Measurements from ENCODE around the gene CYP2U1. TPM values are rescaled to one million over a fixed set of nuclear protein-coding genes. Genes with fewer than 3 reads are reported as not detected.

CYP2U1 gene
- total and polyA plus RNA-seq, 8 donors = 0.58 to 10.7 (median 3.1) TPM

DNA sequence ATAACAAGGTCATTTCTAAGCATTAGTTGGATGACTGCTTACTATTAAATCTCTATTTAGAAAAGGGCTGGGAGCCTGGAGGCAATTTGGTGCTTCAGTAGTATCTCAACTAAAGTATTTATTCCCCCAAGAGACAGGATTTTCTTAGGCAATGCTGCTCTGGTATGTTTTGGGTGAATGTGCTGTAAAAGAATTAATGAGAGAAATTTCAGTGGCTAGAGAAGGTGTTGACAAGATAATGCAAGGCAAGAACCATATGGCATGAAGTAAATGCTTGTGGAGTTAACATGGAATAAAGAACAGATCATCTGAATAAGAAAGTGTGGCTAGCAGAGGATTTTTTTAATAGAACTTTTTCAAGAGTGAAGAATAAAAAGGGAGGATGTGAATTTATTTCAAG is 3.9 kb downstream of the CYP2U1 start:
- H3K36me3 ChIP-seq = peaks cover 0 to 8% (median 0%) of the 10 kb centered on the region in 4 donors
- intact Hi-C loops (cut with DNase I; ENCODE audit: low total_unique reads) = no loop called here
- H3K4me3 ChIP-seq = no peak overlapping the region
- H3K4me1 ChIP-seq = peaks cover 6 to 23% (median 21%) of the 10 kb centered on the region in 4 donors
- TF ChIP-seq POLR2AphosphoS5 (IDR thresholded peaks at IDR 0.05) (no peak), POLR2A (IDR thresholded peaks at IDR 0.05) (no peak), EP300 (IDR thresholded peaks at IDR 0.05) (no peak)
- TF ChIP-seq, protein P1, sequence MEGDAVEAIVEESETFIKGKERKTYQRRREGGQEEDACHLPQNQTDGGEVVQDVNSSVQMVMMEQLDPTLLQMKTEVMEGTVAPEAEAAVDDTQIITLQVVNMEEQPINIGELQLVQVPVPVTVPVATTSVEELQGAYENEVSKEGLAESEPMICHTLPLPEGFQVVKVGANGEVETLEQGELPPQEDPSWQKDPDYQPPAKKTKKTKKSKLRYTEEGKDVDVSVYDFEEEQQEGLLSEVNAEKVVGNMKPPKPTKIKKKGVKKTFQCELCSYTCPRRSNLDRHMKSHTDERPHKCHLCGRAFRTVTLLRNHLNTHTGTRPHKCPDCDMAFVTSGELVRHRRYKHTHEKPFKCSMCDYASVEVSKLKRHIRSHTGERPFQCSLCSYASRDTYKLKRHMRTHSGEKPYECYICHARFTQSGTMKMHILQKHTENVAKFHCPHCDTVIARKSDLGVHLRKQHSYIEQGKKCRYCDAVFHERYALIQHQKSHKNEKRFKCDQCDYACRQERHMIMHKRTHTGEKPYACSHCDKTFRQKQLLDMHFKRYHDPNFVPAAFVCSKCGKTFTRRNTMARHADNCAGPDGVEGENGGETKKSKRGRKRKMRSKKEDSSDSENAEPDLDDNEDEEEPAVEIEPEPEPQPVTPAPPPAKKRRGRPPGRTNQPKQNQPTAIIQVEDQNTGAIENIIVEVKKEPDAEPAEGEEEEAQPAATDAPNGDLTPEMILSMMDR (IDR thresholded peaks at IDR 0.05) = no peak
- H3K9me3 ChIP-seq = no peaks in the 10 kb centered on the region
- DNase-seq = no peak
- H3K27ac ChIP-seq = no peak overlapping the region
- no peaks in the 10 kb centered on the region for H3K27me3 ChIP-seq

DNA sequence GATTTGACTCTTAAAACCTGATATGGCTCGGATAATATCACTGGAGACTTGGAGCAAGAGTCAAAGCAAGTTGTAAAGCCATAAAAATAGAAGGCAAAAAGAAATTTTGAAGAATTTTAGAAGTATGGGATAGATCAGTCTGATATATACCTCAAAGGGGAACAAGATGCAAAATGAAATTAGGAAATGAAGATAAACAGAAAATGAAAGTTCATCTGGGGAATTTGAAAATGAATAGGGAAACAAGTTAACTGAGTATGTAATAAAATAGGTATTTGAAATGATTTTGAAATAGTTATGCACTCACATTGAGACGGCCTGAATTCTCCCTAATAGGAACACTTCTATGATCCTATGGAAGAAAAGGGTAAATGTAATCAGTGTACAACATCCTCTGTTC is 5.7 kb downstream of the CYP2U1 start:
- Histone ChIP-seq H3K4me1 (peaks cover 6 to 17% (median 11%) of the 10 kb centered on the region in 4 donors), H3K27me3 (no peaks in the 10 kb centered on the region), H3K36me3 (peaks cover 0 to 10% (median 0%) of the 10 kb centered on the region in 4 donors), H3K9me3 (no peaks in the 10 kb centered on the region), H3K4me3 (no peak overlapping the region), H3K27ac (no peak overlapping the region)
- no peak for TF ChIP-seq EP300 (IDR thresholded peaks at IDR 0.05)
- TF ChIP-seq POLR2A (IDR thresholded peaks at IDR 0.05) = no peak
- no peak for TF ChIP-seq POLR2AphosphoS5 (IDR thresholded peaks at IDR 0.05)
- TF ChIP-seq, protein P1 (IDR thresholded peaks at IDR 0.05) = no peak
- no peak for DNase-seq
- WGBS, 5 donors = 85 to 90% (median 88%) methylated on average over 2 of the region's 2 CpGs
- intact Hi-C loops (cut with DNase I; ENCODE audit: low total_unique reads) = no loop called here

DNA sequence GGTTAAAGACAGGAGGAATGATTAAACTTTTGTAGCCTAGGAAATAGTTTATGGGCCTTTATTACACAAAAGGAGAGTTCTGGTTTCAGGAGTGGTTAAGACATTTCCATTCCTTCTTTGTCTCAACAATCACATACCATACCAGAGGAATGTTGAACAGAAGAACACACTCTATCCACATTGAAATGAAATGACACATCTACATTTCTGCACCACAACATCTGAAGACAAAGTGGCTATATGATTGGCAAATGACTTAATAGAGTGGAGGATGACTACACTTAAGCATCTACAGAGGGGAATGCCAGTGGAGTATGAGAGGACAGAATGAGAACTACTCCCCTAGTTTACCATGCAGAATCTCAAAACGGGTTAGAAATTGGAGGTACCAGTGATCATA is 8.0 kb downstream of the CYP2U1 start:
- no peaks in the 10 kb centered on the region for H3K9me3 ChIP-seq
- H3K4me1 ChIP-seq = peaks cover 0 to 5% (median 0%) of the 10 kb centered on the region in 4 donors
- intact Hi-C loops (cut with DNase I; ENCODE audit: low total_unique reads) = no loop called here
- TF ChIP-seq POLR2A (IDR thresholded peaks at IDR 0.05) (no peak), POLR2AphosphoS5 (IDR thresholded peaks at IDR 0.05) (no peak), EP300 (IDR thresholded peaks at IDR 0.05) (no peak)
- TF ChIP-seq, protein P1 (IDR thresholded peaks at IDR 0.05) = no peak
- WGBS, 5 donors = 83 to 97% (median 96%) methylated on average over 1 of the region's 1 CpG
- no peaks in the 10 kb centered on the region for H3K27me3 ChIP-seq
- H3K4me3 ChIP-seq = no peak overlapping the region
- no peak for DNase-seq
- peaks cover 0 to 10% (median 0%) of the 10 kb centered on the region in 4 donors for H3K36me3 ChIP-seq
- no peak overlapping the region for H3K27ac ChIP-seq

DNA sequence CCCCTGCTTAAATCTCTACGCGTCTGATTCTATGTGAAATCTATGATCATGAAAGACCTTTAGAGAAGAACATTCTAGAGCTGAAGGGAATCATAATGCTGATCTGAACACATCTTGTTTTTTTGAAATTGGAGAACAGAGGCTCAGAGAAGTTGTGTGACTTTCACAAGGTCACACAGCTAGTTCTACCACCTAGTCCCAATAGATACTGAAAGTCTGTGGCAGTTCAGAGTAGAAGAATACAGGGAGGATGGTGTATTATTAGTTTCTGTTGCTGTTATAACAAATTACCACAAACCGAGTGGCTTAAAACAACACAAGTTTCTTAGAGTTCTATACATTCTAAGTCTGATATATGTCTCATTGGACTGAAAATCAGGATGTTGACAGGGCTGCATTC is 14.5 kb downstream of the CYP2U1 start:
- Histone ChIP-seq H3K9me3 (no peaks in the 10 kb centered on the region), H3K27ac (no peak overlapping the region), H3K27me3 (no peaks in the 10 kb centered on the region), H3K4me1 (no peaks in the 10 kb centered on the region), H3K36me3 (peaks cover 0 to 58% (median 41%) of the 10 kb centered on the region in 4 donors), H3K4me3 (no peak overlapping the region)
- 96 to 99% (median 98%) methylated on average over 3 of the region's 3 CpGs for WGBS, 5 donors
- no peak for TF ChIP-seq POLR2A (IDR thresholded peaks at IDR 0.05)
- TF ChIP-seq EP300 (IDR thresholded peaks at IDR 0.05) = no peak
- TF ChIP-seq, protein P1 (IDR thresholded peaks at IDR 0.05) = no peak
- TF ChIP-seq POLR2AphosphoS5 (IDR thresholded peaks at IDR 0.05) = no peak
- DNase-seq = no peak
- intact Hi-C loops (cut with DNase I; ENCODE audit: low total_unique reads) = no loop called here

All from stomach (tissue), 9 donors.